K562 (cell line): ENCODE data around the gene RELCH. TPM values are rescaled to one million over a fixed set of nuclear protein-coding genes. Genes with fewer than 3 reads are reported as not detected.

Experiments
- ASH1L ChIP-seq: fragments of 450-650 bp; IDR thresholded peaks from 2 replicates; pipeline ENCODE4 v1.6.1; 2018; ENCODE audit warnings: borderline replicate concordance, mild to moderate bottlenecking, low read depth; ENCODE audit not compliant: partially characterized antibody
- BRCA1 ChIP-seq, 2 experiments: fragments of 450-650 bp in 1 of 2; sonication (generic) in 1 of 2; formaldehyde crosslinking in 1 of 2; IDR thresholded peaks; 2 replicates each; pipeline versions ENCODE4 v1.5.0 to v1.6.1; 2017 to 2020; ENCODE audit warnings: mild to moderate bottlenecking in 1 of 2, missing genetic modification reagents in 1 of 2
- FOXA3 ChIP-seq, 2 experiments: fragments of 450-650 bp in 1 of 2; sonication (generic) in 1 of 2; formaldehyde crosslinking; IDR thresholded peaks in 1 of 2; conservative IDR thresholded peaks in 1 of 2; 2 replicates each; pipeline versions ENCODE4 v1.4.0 to v1.8.0; 2020 to 2022; ENCODE audit warnings: mild to moderate bottlenecking in 2 of 2, missing genetic modification reagents in 1 of 2
- GABPA ChIP-seq: fragments of 200-800 bp; sonication (Bioruptor generic); conservative IDR thresholded peaks from 2 replicates; pipeline ENCODE4 v1.6.1; 2016; ENCODE audit warnings: low read depth, missing genetic modification characterization, missing compliant biosample characterization
- HDAC8 ChIP-seq: fragments of 450-650 bp; IDR thresholded peaks from 2 replicates; pipeline ENCODE4 v1.6.1; 2016; ENCODE audit warnings: mild to moderate bottlenecking, missing genetic modification characterization, moderate library complexity, missing compliant biosample characterization
- KDM4B ChIP-seq, 2 experiments: fragments of 450-650 bp in 1 of 2; sonication (generic) in 1 of 2; IDR thresholded peaks; 2 replicates each; pipeline ENCODE4 v1.6.1; 2016 to 2017; ENCODE audit warnings: borderline replicate concordance in 2 of 2, antibody characterized with exemption in 1 of 2, low read depth in 1 of 2, mild to moderate bottlenecking in 1 of 2
- KHSRP ChIP-seq: fragments of 450-650 bp; IDR thresholded peaks from 2 replicates; pipeline ENCODE4 v1.6.1; 2017
- MAFF ChIP-seq: IDR thresholded peaks from 2 replicates; pipeline ENCODE4 v1.6.1; 2012; ENCODE audit warnings: low read length, improper control_type of control experiment
- MEF2A ChIP-seq: IDR thresholded peaks from 2 replicates; pipeline ENCODE4 v1.6.1; 2011; ENCODE audit warnings: low read depth, mild to moderate bottlenecking, low read length, moderate library complexity; ENCODE audit not compliant: control insufficient read depth
- NCOA4 ChIP-seq: fragments of 450-650 bp; IDR thresholded peaks from 2 replicates; pipeline ENCODE4 v1.6.1; 2018; ENCODE audit warnings: mild to moderate bottlenecking; ENCODE audit not compliant: partially characterized antibody
- NFE2 ChIP-seq: IDR thresholded peaks from 2 replicates; pipeline ENCODE4 v1.6.1; 2014; ENCODE audit warnings: antibody characterized with exemption, low read depth
- PTRF ChIP-seq: fragments of 450-650 bp; IDR thresholded peaks from 2 replicates; pipeline ENCODE4 v1.6.1; 2016; ENCODE audit warnings: mild to moderate bottlenecking, missing genetic modification characterization, missing compliant biosample characterization
- PURB ChIP-seq: sonication (generic); formaldehyde crosslinking; IDR thresholded peaks from 2 replicates; pipeline ENCODE4 v1.9.0; 2021; ENCODE audit warnings: low read depth, mild to moderate bottlenecking, missing genetic modification reagents
- SAP30 ChIP-seq: fragments of 200-600 bp; sonication (generic); IDR thresholded peaks from 2 replicates; pipeline ENCODE4 v1.6.1; 2012; ENCODE audit warnings: borderline replicate concordance, low read depth, mild to moderate bottlenecking, moderate library complexity, low read length, control low read depth, inconsistent platforms; ENCODE audit not compliant: insufficient read depth, poor library complexity, severe bottlenecking
- SRSF3 ChIP-seq: fragments of 200-400 bp; formaldehyde crosslinking; IDR thresholded peaks from 2 replicates; pipeline ENCODE4 v1.6.1; 2016; ENCODE audit warnings: mild to moderate bottlenecking, low read length, moderate library complexity; ENCODE audit not compliant: insufficient read depth
- TCF7 ChIP-seq: sonication (generic); IDR thresholded peaks from 2 replicates; pipeline ENCODE4 v1.6.1; 2016; ENCODE audit warnings: antibody characterized with exemption, borderline replicate concordance
- TCF7L2 ChIP-seq: fragments of 150-350 bp; IDR thresholded peaks from 2 replicates; pipeline ENCODE4 v1.6.1; 2016; ENCODE audit warnings: low read depth, mild to moderate bottlenecking, low read length, moderate library complexity
- XRCC5 ChIP-seq: fragments of 200-400 bp; formaldehyde crosslinking; IDR thresholded peaks from 2 replicates; pipeline ENCODE4 v1.6.1; 2017; ENCODE audit warnings: low read depth, mild to moderate bottlenecking, low read length
- ZBTB8A ChIP-seq: fragments of 450-650 bp; IDR thresholded peaks from 2 replicates; pipeline ENCODE4 v1.6.1; 2018; ENCODE audit warnings: mild to moderate bottlenecking, moderate library complexity; ENCODE audit not compliant: partially characterized antibody
- ZNF165 ChIP-seq: fragments of 250-450 bp; sonication (Bioruptor Pico); IDR thresholded peaks from 2 replicates; pipeline ENCODE4 v1.4.0; 2020; ENCODE audit warnings: borderline replicate concordance
- ZNF23 ChIP-seq: fragments of 250-450 bp; sonication (Bioruptor Pico); IDR thresholded peaks from 2 replicates; pipeline ENCODE4 v1.4.0; 2020; ENCODE audit warnings: mild to moderate bottlenecking
- ZNF347 ChIP-seq: fragments of 450-650 bp; formaldehyde crosslinking; IDR thresholded peaks from 2 replicates; pipeline ENCODE4 v1.4.0; 2020; ENCODE audit warnings: low read depth, mild to moderate bottlenecking, moderate library complexity
- ZNF583 ChIP-seq: fragments of 250-450 bp; sonication (Bioruptor Pico); IDR thresholded peaks from 2 replicates; pipeline ENCODE4 v1.4.0; 2020
- ZSCAN32 ChIP-seq: fragments of 450-650 bp; formaldehyde crosslinking; IDR thresholded peaks from 2 replicates; pipeline ENCODE4 v1.4.0; 2020; ENCODE audit warnings: mild to moderate bottlenecking, moderate library complexity
- polyA plus RNA-seq, 8 experiments: library from polyadenylated mRNA; depleted of rRNA in 4 of 8; stranded (reverse) in 5 of 8; unstranded in 3 of 8; fragments of >200 nt; fragmentation: Nextera tagmentation in 2 of 8; fragmentation: Illumina TruSeq in 1 of 8; extraction: Ambion mirVana in 2 of 8; extraction: Trizol in 1 of 8; gene quantifications; 2 replicates each; pipeline versions ENCODE4 v1.2.1 to v1.2.3, GENCODE V29; 2011 to 2014; ENCODE audit warnings: inconsistent platforms in 1 of 8, missing spikeins in 1 of 8
- total RNA-seq, 7 experiments: library from RNA; depleted of rRNA in 6 of 7; stranded (reverse); fragments of >200 nt in 6 of 7; fragmentation: Illumina TruSeq in 2 of 7; extraction: Trizol in 2 of 7; gene quantifications; 2 replicates each; pipeline versions ENCODE4 v1.2.1 to v1.2.3, GENCODE V29; 2011 to 2021; ENCODE audit warnings: low replicate concordance in 1 of 7
- TF ChIP-seq, protein P1 (sequence below): fragments of 250-450 bp; sonication (Bioruptor Pico); IDR thresholded peaks from 2 replicates; pipeline ENCODE4 v1.5.1; 2021; ENCODE audit warnings: mild to moderate bottlenecking
- TF ChIP-seq, protein P2 (sequence below): fragments of 250-450 bp; sonication (Bioruptor Pico); IDR thresholded peaks from 2 replicates; pipeline ENCODE4 v1.5.0; 2020; ENCODE audit warnings: mild to moderate bottlenecking, borderline replicate concordance

RELCH gene
- total and polyA plus RNA-seq, 9 of the 15 experiments (the other 6 are each of a cell fraction or from before 2014, with no cell fraction given): 1.4 to 13.6 (median 7.6) TPM

GRCh38 chr18:62186774-62187542, at the start of gene RELCH, which contains the start of gene PIGN (continued):
- TF ChIP-seq MAFF (no peak; the same call in 1 of the 2 replicates), SRSF3 (no peak), BRCA1 (IDR thresholded peaks at IDR 0.05) (no peak), BRCA1 (CRISPR knock-in tag; IDR thresholded peaks at IDR 0.05) (no peak), PTRF (tag) (no peak), HDAC8 (tag) (no peak), GABPA (tag) (no peak), ASH1L (peak; percentile 83), ZBTB8A (no peak), NFE2 (no peak), ZNF347 (CRISPR knock-in tag) (no peak), NCOA4 (no peak), ZNF165 (no peak), XRCC5 (no peak), ZNF23 (CRISPR knock-in tag) (no peak), TCF7 (no peak), FOXA3 (CRISPR knock-in tag; conservative IDR thresholded peaks at IDR 0.05 in 1 of 2, IDR thresholded peaks at IDR 0.05 in 1 of 2) (0 out of 4 replicates have a peak, but pooled peaks of 1 of the 2 experiments have one; percentile 39), MEF2A (no peak), KDM4B (IDR thresholded peaks at IDR 0.05; ENCODE audit: borderline replicate concordance in 2 of 2, low read depth in 1 of 2) (no peak), ZSCAN32 (no peak), PURB (CRISPR knock-in tag) (no peak), KHSRP (no peak), ZNF583 (CRISPR knock-in tag) (no peak), SAP30 (peak; percentile 69), TCF7L2 (no peak)
- TF ChIP-seq, protein P1, sequence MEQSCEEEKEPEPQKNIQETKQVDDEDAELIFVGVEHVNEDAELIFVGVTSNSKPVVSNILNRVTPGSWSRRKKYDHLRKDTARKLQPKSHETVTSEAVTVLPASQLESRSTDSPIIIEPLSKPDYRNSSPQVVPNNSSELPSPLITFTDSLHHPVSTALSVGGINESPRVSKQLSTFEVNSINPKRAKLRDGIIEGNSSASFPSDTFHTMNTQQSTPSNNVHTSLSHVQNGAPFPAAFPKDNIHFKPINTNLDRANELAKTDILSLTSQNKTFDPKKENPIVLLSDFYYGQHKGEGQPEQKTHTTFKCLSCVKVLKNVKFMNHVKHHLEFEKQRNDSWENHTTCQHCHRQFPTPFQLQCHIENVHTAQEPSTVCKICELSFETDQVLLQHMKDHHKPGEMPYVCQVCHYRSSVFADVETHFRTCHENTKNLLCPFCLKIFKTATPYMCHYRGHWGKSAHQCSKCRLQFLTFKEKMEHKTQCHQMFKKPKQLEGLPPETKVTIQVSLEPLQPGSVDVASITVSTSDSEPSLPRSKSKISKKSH (CRISPR knock-in tag): no peak
- TF ChIP-seq, protein P2, sequence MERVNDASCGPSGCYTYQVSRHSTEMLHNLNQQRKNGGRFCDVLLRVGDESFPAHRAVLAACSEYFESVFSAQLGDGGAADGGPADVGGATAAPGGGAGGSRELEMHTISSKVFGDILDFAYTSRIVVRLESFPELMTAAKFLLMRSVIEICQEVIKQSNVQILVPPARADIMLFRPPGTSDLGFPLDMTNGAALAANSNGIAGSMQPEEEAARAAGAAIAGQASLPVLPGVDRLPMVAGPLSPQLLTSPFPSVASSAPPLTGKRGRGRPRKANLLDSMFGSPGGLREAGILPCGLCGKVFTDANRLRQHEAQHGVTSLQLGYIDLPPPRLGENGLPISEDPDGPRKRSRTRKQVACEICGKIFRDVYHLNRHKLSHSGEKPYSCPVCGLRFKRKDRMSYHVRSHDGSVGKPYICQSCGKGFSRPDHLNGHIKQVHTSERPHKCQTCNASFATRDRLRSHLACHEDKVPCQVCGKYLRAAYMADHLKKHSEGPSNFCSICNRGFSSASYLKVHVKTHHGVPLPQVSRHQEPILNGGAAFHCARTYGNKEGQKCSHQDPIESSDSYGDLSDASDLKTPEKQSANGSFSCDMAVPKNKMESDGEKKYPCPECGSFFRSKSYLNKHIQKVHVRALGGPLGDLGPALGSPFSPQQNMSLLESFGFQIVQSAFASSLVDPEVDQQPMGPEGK (CRISPR knock-in tag): no peak
